Muscle layer of colon (tissue), 2 donors: ENCODE results near the gene PGLYRP3.

ENCODE experiments used
- H3K27ac ChIP-seq: one replicate; pipeline ENCODE4 v1.7.0; 2013; ENCODE audit warnings: low read depth, mild to moderate bottlenecking, low read length, moderate library complexity
- H3K27me3 ChIP-seq, 2 donors: one replicate each; pipeline ENCODE4 v1.7.0; 2013; ENCODE audit warnings: low read length in 2 of 2, mild to moderate bottlenecking in 2 of 2; ENCODE audit not compliant: insufficient read depth in 2 of 2, control insufficient read depth in 1 of 2
- H3K36me3 ChIP-seq: one replicate; pipeline ENCODE4 v1.7.0; 2013; ENCODE audit warnings: mild to moderate bottlenecking, low read length; ENCODE audit not compliant: insufficient read depth
- H3K4me1 ChIP-seq: one replicate; pipeline ENCODE4 v1.7.0; 2013; ENCODE audit warnings: mild to moderate bottlenecking, low read length; ENCODE audit not compliant: insufficient read depth
- H3K4me3 ChIP-seq, 2 donors: one replicate each; pipeline ENCODE4 v1.7.0; 2013; ENCODE audit warnings: low read length in 2 of 2, low read depth in 1 of 2, mild to moderate bottlenecking in 1 of 2, moderate library complexity in 1 of 2
- H3K9ac ChIP-seq: one replicate; pipeline ENCODE4 v1.7.0; 2013; ENCODE audit warnings: low read length
- H3K9me3 ChIP-seq: one replicate; pipeline ENCODE4 v1.7.0; 2013; ENCODE audit warnings: mild to moderate bottlenecking, low read length
- donor health status: abdominal sarcoma.
- donor health status: Adenocarcinoma of cecum.

PGLYRP3 gene

GRCh38 chr1:153307221-153307600 is 5.5 kb downstream of the PGLYRP3 start:
- Histone ChIP-seq H3K4me1 (no peaks in the 10 kb centered on the region), H3K9ac (no peak overlapping the region), H3K9me3 (no peaks in the 10 kb centered on the region), H3K27me3 (no peaks in the 10 kb centered on the region), H3K27ac (no peak overlapping the region), H3K36me3 (no peaks in the 10 kb centered on the region), H3K4me3 (no peak overlapping the region)

GRCh38 chr1:153306303-153307220 is 6.2 kb downstream of the PGLYRP3 start:
- no peaks in the 10 kb centered on the region for H3K4me1 ChIP-seq
- H3K9ac ChIP-seq = no peak overlapping the region
- H3K4me3 ChIP-seq = no peak overlapping the region
- no peaks in the 10 kb centered on the region for H3K36me3 ChIP-seq
- H3K27ac ChIP-seq = no peak overlapping the region
- no peaks in the 10 kb centered on the region for H3K27me3 ChIP-seq
- H3K9me3 ChIP-seq = no peaks in the 10 kb centered on the region

GRCh38 chr1:153305682-153306081 is 7.1 kb downstream of the PGLYRP3 start:
- Histone ChIP-seq H3K27ac (no peak overlapping the region), H3K27me3 (no peaks in the 10 kb centered on the region), H3K9ac (no peak overlapping the region), H3K4me3 (no peak overlapping the region), H3K9me3 (no peaks in the 10 kb centered on the region), H3K4me1 (no peaks in the 10 kb centered on the region), H3K36me3 (no peaks in the 10 kb centered on the region)

GRCh38 chr1:153302308-153302707 is 10.4 kb downstream of the PGLYRP3 start:
- Histone ChIP-seq H3K27ac (no peak overlapping the region), H3K9ac (no peak overlapping the region), H3K4me3 (no peak overlapping the region), H3K4me1 (no peaks in the 10 kb centered on the region), H3K36me3 (no peaks in the 10 kb centered on the region), H3K9me3 (no peaks in the 10 kb centered on the region), H3K27me3 (no peaks in the 10 kb centered on the region)

GRCh38 chr1:153293851-153294250 is 18.9 kb downstream of the PGLYRP3 start:
- Histone ChIP-seq H3K36me3 (no peaks in the 10 kb centered on the region), H3K4me1 (no peaks in the 10 kb centered on the region), H3K9ac (no peak overlapping the region), H3K9me3 (no peaks in the 10 kb centered on the region), H3K27ac (no peak overlapping the region), H3K4me3 (no peak overlapping the region), H3K27me3 (no peaks in the 10 kb centered on the region)

GRCh38 chr1:153293480-153293775 is 19.3 kb downstream of the PGLYRP3 start:
- Histone ChIP-seq H3K9me3 (no peaks in the 10 kb centered on the region), H3K36me3 (no peaks in the 10 kb centered on the region), H3K4me3 (no peak overlapping the region), H3K9ac (no peak overlapping the region), H3K4me1 (no peaks in the 10 kb centered on the region), H3K27ac (no peak overlapping the region), H3K27me3 (no peaks in the 10 kb centered on the region)

- no peaks in the 10 kb centered on the region for H3K36me3 ChIP-seq
- no peaks in the 10 kb centered on the region for H3K9me3 ChIP-seq
- no peaks in the 10 kb centered on the region for H3K27me3 ChIP-seq
- no peak overlapping the region for H3K27ac ChIP-seq
- H3K9ac ChIP-seq = no peak overlapping the region
- no peaks in the 10 kb centered on the region for H3K4me1 ChIP-seq
- H3K4me3 ChIP-seq = no peak overlapping the region
Measured at GRCh38 chr1:153292740-153293479, 19.8 kb downstream of the PGLYRP3 start.

GRCh38 chr1:153292185-153292584 is 20.6 kb downstream of the PGLYRP3 start:
- Histone ChIP-seq H3K4me1 (no peaks in the 10 kb centered on the region), H3K36me3 (no peaks in the 10 kb centered on the region), H3K27me3 (no peaks in the 10 kb centered on the region), H3K4me3 (no peak overlapping the region), H3K9ac (no peak overlapping the region), H3K27ac (no peak overlapping the region), H3K9me3 (no peaks in the 10 kb centered on the region)

GRCh38 chr1:153291514-153291913 is 21.2 kb downstream of the PGLYRP3 start:
- Histone ChIP-seq H3K4me3 (no peak overlapping the region), H3K9ac (no peak overlapping the region), H3K36me3 (no peaks in the 10 kb centered on the region), H3K9me3 (no peaks in the 10 kb centered on the region), H3K27ac (no peak overlapping the region), H3K4me1 (no peaks in the 10 kb centered on the region), H3K27me3 (no peaks in the 10 kb centered on the region)

- Histone ChIP-seq H3K27me3 (no peaks in the 10 kb centered on the region), H3K4me3 (no peak overlapping the region), H3K4me1 (no peaks in the 10 kb centered on the region), H3K9me3 (no peaks in the 10 kb centered on the region), H3K36me3 (no peaks in the 10 kb centered on the region), H3K9ac (no peak overlapping the region), H3K27ac (no peak overlapping the region)
Measured at GRCh38 chr1:153288634-153289275, 24.0 kb downstream of the PGLYRP3 start.

- H3K27me3 ChIP-seq = no peaks in the 10 kb centered on the region
- H3K27ac ChIP-seq = no peak overlapping the region
- no peaks in the 10 kb centered on the region for H3K9me3 ChIP-seq
- H3K4me1 ChIP-seq = no peaks in the 10 kb centered on the region
- H3K4me3 ChIP-seq = no peak overlapping the region
- H3K36me3 ChIP-seq = no peaks in the 10 kb centered on the region
- H3K9ac ChIP-seq = no peak overlapping the region
Measured at GRCh38 chr1:153277852-153278251, 34.9 kb downstream of the PGLYRP3 start.
